NCI-H187 treated with DMSO at 0.1 percent for 48 hours (cell line): ENCODE data around the gene RYR1.
"Not testable (repeated sequence)": the region's sequence is repeated elsewhere in the genome, so short reads cannot be mapped to it uniquely, and the experiment has no call there.

Source experiments
- DNase-seq: peaks from one replicate; lab custom pipeline; 2025; lab: John Stamatoyannopoulos, UW

RYR1 gene

DNA sequence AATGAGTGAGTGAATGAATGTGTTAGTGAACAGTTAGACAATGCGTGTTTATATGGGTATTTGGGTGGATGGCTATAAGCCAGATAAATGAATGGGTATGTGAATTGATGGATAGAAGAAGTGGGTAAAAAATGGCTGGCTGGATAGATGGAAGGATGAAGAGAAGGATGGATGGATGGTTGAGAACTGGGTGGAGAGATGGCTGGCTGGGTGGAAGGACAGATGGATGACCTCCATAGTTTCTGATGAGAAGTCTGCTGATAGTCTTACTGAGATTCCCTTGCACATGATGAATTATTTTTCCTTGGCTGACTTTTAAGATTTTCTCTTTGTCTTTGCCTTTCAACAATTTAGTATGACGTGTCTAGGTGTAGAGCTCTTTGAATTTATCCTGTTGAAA is 57.4 kb downstream of the RYR1 start:
- DNase-seq, result no peak

DNA sequence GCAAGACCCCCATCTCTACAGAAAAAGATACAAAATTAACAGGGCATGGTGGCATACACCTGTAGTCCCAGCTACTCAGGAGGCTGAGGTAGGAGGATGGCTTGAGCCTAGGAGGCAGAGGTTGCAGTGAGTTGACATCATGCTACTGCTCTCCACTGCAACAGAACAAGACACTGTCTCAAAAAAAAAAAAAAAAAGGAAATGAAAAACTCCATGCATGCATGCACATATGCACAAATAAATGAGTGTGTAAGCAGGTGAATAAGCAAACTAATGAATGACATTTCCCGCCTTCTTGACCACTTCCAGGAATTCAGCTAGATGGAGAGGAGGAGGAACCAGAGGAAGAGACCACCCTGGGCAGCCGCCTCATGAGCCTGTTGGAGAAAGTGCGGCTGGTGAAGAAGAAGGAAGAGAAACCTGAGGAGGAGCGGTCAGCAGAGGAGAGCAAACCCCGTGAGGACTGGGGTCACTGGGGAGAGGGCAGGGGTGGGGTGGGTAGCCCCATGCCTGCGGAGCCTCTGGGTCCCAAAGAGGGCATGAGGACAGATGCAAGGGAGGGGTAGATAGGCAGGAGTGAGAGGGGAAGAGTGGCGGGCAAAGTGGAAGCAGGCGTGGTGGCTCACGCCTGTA is 58.8 kb downstream of the RYR1 start:
- DNase-seq, result no peak

DNA sequence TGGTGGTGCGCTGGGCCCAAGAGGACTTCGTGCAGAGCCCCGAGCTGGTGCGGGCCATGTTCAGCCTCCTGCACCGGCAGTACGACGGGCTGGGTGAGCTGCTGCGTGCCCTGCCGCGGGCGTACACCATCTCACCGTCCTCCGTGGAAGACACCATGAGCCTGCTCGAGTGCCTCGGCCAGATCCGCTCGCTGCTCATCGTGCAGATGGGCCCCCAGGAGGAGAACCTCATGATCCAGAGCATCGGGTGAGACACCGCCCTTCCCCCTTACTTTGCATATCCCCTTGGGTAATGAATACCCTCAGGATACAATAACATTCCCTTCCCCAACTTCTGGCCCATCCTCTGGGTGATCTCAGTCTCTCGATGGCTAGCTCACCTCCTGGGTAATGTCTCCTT is 60.9 kb downstream of the RYR1 start:
- no peak for DNase-seq

DNA sequence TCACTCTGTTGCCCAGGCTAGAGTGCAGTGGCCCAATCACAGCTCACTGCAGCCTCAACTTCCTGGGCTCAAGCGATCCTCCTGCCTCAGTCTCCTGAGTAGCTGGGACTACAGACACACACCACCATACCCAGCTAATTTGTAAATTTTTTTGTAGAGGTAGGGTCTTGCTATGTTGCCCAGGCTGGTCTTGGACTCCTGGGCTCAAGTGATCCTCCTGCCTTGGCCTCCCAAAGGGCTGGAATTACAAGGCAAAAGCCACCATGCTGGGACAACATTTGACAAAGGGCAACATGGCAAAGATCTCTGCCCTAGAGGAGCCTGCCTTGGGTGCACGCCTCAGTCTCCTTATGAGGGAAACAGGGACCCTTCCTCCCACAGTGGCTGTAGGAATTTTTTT is 61.9 kb downstream of the RYR1 start:
- not testable (repeated sequence) for DNase-seq

DNA sequence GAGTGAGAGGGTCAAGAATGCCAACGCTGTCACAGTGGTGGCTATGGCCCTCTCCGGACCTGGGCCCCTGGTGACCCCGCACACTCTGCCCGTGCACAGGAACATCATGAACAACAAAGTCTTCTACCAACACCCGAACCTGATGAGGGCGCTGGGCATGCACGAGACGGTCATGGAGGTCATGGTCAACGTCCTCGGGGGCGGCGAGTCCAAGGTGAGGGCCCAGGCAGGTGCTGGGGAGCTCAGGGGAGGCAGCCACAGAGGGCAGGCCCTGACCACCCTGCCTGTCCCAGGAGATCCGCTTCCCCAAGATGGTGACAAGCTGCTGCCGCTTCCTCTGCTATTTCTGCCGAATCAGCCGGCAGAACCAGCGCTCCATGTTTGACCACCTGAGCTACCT is 62.6 kb downstream of the RYR1 start:
- DNase-seq, result no peak

DNA sequence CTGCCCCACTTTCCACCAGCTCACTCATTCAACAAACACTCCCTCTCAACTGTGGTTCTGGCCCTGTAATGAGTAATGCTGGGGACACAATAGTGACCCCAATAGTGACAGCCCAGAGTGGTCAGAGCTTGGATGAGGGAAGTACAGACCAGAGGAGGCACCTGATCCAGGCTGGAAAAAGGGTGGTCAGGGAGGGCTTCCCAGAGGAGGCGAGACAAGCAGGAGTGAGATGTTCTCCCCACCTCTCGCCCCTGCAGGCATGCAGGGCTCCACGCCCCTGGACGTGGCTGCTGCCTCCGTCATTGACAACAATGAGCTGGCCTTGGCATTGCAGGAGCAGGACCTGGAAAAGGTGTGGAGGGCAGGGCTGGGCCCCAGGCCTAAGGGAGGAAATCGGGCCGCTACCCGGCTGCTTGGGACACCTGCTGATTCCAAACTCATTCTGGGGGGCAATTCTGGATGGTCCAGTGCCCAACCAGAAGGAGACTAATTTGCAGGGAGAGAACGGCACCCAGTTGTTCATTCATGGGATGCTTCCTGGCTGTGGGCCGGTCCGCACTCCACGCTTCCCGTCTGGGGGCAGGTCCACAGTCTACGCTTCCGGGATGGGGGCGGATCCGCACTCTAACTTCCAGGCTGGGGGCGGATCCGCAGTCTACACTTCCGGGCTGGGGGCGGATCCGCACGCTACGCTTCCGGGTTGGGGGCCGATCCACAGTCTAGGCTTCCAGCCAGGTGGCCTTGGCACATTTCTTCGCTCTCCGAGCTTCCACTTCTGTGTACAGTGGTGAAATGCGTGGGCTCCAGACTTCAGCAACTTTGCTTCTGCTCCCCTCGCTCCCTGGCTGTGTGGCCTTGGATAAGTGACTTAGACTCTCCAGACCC is 63.4 kb downstream of the RYR1 start:
- no peak for DNase-seq

DNA sequence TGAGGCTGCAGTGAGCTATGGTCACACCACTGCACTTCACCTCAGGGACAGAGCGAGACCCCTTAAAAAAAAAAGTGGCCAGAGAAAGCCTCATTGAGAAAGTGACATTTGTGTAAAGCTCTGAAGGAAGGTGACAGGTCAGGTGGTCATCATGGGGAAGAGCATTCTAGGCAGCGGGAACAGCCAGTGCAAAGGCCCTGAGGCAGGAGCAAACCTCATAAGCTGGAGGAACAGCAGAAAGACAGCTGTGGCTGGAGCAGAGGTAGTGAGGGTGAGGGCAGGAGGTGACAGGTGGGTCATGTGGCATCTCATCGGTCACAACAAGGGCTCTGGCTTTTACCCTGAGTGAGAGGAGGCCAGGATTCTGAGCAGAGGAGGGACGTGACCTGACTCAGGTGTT is 64.4 kb downstream of the RYR1 start:
- no peak for DNase-seq

DNA sequence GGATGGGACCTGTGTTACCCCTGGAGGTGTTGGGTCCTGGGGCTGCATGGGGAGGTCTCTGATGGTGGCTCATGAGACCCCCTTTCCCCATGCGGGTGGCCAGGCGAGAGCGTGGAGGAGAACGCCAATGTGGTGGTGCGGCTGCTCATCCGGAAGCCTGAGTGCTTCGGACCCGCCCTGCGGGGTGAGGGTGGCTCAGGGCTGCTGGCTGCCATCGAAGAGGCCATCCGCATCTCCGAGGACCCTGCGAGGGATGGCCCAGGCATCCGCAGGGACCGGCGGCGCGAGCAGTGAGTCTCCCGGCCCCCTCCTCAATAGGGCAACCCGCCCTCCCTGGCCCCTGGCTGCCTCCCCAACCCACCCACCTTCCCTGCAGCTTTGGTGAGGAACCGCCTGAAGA is 66.0 kb downstream of the RYR1 start:
- DNase-seq, result no peak

DNA sequence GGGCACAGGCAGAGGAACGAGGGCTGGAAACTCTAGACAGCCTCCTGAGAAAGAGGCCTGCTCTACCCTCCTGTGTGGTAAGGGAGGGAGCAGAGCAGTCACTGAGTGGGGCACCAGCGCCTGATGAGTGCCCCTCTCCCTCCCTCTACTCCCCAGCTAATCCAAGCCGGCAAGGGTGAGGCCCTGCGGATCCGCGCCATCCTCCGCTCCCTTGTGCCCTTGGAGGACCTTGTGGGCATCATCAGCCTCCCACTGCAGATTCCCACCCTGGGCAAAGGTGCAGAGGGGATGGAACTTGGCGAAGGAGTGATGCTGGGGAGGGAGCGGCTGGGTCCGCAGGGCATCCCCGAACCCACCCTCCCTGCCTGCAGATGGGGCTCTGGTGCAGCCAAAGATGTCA is 67.0 kb downstream of the RYR1 start:
- no peak for DNase-seq

DNA sequence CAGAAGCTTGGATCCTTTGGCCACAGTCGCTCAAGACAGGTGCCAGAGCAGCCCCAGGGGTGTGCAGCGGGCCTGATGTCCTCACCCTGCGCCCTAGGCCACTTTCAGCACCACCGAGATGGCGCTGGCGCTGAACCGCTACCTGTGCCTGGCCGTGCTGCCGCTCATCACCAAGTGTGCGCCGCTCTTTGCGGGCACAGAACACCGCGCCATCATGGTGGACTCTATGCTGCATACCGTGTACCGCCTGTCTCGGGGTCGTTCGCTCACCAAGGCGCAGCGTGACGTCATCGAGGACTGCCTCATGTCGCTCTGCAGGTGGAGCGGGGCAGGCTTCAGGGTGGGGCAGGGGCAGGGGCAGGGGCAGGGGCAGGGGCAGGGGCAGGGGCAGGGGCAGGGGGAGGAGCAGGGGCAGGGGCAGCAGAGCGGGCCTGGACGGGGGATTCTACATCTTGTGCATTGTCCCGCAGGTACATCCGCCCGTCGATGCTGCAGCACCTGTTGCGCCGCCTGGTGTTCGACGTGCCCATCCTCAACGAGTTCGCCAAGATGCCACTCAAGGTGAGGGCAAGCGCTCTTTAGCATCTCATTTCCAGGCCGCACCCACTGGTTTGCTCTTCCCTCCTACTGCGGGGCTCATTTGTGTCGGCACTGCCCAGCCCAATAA is 69.1 kb downstream of the RYR1 start:
- no peak for DNase-seq

DNA sequence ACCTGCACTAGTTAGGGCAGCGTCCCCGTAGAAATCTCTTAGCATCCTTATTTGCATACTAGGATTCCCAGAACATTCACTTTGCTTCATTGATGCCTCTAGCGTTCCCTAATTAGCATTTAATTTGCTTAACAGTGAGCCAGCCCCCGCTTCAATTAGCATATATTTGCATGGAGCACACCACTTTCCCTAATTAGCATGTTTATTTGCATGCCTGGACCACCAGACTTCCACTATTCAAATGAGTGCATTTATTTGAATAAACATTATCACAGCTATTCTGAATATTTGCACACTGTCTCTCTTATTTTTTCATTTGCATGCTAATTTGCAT is 69.6 kb downstream of the RYR1 start:
- DNase-seq, result no peak

DNA sequence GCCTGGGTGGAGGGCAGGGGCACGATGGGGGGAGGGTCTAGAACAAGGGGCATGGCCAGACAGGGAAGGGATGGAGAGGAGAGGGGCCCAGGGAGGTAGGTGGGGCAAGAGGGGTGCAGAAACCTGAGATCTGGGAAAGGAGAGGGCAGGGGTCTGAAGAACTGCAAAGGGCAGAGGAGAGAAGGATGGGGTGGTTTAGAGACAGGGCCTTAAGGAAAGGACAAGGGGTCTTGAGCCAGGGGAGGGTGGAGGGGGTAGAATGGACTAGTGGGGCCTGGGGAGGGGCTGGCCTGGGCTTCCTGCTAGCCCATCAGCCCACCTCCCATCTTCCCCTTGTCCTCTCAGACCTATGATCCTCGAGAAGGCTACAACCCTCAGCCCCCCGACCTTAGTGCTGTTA is 72.5 kb downstream of the RYR1 start:
- DNase-seq, result no peak

DNA sequence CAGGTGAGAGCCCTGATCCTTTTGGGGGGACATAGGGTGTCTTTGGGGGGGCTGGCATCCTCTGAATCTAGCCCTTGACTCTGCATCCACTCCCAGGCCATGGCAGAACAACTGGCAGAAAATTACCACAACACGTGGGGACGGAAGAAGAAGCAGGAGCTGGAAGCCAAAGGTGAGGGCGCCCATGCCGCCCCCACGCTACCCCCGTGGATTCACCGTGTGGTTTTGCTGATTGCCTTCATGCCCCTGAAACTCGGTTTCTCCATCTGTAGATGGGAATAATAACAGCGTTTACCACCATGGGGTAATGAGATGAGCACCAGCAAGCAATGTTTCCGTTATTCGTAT is 72.9 kb downstream of the RYR1 start:
- DNase-seq, result no peak

DNA sequence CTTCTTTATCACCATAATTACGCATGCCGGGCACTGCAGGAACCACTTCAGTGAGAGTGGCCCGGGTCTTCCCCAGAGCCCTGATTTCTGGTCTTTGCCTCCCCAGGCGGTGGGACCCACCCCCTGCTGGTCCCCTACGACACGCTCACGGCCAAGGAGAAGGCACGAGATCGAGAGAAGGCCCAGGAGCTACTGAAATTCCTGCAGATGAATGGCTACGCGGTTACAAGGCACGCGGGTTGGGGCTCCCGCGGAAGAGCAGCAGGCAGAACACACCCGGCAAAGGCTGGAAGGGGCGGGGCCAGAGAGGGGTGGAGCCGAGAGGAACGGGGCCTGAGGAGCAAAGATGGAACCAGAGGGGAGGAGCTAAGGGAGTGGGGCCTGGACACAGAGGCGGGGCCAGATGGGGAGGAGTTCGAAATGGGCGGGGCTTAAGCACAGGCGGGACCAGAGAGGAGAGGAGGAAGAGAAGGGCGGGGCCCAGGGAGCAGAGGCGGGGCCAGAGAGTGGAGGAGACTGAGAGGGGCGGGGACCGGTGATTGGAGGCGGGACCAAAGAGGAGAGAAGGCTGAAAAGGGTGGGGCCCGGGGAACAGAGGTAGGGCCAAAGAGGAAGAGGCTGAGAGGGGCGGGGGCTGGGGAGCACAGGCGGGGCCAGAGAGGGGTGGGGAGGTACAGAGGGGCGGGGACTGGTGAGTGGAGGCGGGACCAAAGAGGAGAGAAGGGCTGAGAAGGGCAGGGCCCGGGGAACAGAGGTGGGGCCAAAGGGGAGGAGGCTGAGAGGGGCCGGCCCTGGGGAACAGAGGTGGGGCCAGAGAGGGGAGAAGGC is 73.4 kb downstream of the RYR1 start:
- no peak for DNase-seq

DNA sequence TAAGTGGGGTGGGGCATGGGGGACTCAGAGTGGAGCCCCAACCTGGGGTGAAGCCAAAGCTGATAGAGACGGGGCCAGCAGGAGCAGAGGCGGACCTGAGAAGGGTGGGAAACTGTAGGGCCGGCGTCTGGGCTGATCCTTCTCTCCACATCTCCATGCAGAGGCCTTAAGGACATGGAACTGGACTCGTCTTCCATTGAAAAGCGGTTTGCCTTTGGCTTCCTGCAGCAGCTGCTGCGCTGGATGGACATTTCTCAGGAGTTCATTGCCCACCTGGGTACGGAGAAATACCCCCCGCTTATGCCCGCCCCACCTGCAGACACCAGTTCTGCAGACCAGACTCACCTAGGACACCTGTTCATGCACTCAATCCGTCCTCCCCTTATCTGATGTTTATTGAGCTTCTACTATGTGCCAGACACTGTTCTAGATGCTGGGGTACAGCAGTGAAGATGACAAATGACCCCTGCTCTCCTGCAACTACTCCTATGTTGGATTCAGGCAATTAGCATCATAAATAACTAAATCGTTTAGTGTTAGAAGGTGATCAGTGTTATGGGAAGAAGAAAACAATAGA is 74.1 kb downstream of the RYR1 start:
- DNase-seq, result no peak

DNA sequence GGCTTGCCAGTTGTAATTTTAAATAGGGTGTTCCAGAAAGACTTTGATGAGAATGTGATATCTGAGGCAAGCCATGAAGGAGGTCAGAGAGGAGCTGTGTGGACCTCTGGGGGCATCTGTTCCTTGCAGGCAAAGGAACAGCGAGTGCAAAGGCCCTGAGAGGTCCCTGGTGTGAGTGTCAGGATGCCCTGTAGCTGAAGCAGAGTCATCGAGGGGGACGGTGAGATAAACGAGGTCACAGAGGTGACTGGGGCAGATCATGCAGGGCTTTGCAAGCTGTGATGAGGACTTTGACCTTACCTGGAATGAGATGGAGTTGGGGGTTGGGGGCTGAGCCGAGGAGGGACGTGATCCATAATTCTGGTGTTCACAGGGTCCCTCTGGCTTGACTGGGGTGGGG is 75.0 kb downstream of the RYR1 start:
- DNase-seq, result no peak

DNA sequence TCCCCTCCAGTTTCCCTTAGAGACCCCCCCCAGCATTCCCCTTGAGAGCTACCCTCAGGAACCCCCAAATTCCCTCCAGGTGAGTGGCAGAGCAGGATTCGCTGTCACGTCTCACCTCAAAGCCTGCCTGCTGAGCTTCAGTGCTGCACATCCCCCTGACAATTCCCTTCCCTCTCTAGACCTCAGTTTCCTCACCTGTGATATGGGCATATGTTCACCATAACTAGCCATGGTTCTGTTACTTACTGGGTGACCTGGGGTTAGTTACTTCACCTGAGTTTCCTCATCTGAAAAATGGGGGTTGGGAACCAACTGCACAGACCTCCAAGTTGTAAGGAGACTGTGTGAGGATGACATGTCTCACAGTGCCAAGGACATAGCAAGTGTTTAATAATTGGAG is 75.5 kb downstream of the RYR1 start:
- DNase-seq, result no peak

DNA sequence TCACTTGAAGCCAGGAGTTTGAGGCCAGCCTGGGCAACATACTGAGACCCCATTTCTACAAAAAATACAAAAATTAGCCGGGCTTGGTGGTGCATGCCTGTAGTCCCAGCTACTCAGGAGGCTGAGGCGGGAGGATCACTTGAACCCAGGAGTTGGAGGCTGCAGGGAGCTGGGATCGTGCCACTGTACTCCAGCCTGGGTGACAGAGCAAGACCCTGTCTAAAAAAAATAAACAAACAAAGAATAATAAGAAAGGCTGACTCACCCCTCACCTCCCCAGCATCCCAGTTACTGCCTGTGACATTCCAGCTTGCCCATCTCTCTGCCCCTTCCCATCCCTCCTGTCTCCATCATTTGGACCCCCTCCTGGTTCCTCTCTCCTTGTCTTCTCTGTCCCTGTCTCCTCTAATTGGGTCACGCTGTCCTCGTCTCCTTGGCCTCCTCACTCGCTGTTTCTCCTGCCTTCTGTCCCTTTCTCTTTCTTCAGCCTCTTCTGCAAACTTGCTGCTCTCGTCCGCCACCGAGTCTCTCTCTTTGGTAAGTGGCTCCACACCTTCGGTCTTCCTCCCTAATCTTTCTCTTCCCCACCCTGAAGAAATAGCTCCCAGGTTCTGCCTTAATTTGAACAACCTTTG is 77.7 kb downstream of the RYR1 start:
- no peak for DNase-seq

DNA sequence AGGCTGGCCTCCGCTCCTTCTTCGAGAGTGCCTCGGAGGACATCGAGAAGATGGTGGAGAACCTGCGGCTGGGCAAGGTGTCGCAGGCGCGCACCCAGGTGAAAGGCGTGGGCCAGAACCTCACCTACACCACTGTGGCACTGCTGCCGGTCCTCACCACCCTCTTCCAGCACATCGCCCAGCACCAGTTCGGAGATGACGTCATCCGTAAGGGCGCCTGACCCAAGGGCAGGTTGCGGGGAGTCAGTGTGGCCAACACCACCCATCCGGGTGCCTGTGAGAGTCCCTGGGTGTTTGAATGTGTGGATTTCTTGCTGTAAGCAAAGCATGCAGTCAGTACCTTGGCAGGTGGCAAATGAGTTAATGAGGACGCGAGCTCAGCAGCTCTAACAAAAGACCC is 78.8 kb downstream of the RYR1 start:
- DNase-seq, result no peak

DNA sequence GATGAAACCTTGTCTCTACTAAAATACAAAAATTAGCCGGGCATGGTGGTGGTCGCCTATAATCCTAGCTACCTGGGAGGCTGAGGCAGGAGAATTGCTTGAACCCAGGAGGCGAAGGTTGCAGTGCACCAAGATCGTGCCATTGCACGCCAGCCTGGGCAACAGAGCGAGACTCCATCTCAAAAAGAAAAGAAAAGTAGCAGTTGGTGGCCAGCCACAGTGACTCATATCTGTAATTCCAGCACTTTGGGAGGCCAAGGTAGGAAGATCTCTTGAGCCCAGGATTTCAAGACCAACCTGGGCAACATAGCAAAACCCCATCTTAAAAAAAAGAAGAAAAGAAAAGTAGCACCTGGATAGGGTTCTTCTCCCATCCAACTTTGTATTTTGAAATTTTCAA is 79.7 kb downstream of the RYR1 start:
- not testable (repeated sequence) for DNase-seq

DNA sequence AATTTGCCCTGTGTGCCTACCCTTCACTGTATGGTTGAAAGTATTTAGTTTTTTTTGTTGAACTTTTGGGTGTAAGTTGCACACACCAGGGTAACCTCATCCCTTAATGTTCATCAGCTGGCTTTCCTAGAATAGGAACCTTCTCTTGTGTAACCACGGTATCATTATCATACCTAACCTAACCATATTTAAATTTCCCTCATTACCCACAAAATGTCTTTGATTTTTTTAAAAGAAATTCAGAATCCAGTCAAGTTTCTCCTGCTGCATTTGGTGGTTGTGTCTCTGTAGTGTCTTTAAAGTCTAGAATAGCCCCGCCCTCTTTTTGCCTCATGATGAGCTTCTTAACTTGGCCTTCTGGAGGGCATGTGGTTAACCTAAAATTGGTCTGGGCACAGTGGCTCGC is 80.3 kb downstream of the RYR1 start:
- DNase-seq, result no peak
